ENCODE data around the gene ADGRF4.

DNA sequence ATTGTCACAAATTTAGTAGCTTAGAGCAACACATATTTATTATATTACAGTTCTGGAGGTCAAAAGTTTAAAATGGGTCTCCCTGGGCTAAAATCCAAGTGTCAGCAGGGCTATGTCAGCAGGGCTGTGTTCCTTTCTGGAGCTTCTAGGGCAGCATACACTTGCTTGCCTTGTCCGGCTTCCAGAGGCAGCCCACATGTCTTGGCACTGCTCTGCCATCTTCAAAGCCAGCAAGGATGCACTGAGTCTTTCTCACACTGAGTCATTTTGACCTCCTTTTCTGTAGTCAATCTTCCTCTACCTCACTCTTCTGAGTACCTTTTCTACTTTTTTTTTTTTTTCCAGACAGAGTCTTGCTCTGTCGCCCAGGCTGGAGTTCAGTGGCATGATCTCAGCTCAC lies 39.0 kb downstream of the ADGRF4 start:
- TF ChIP-seq CTCF (IDR thresholded peaks at IDR 0.05) (no peak), POLR2A (IDR thresholded peaks at IDR 0.05) (no peak), EP300 (IDR thresholded peaks at IDR 0.05) (no peak)
